Measurements from ENCODE around the gene SOX30. TPM values are rescaled to one million over a fixed set of nuclear protein-coding genes. Genes with fewer than 3 reads are reported as not detected.

SOX30 gene
- total RNA-seq, 1 experiment from 2014 or later, result 0.11 TPM

DNA sequence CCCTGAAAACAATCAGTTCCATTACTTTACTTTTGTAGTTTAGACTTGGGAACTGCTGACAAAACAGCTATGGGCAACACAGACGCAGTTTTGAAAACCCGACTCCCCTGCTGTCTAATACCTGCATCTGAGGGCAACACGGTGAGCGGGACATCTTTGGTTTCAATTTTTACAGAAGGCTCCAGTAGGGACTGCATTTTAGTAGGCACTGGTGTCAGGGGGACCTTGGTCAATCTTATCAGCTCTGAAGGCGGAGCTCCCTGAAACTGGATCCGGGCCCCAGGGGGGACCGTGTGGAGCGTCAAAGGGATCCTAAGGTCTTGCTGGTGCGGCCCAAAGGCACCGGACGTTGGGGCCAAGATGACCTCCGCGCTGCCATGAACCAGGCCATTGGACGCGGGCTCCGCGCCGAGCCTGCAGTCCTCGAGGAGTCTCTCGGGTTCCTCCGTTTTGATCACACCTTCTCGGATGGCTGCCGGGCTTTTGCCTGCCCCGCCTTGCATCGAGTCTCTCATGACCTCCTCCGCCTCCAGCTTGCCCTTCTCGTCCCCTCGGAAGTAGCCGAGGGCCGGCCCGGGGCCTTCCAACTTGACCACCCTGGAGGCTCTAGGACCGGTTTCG is 1.1 kb downstream of the SOX30 start:
- Histone ChIP-seq H3K4me1 (replicated peaks; ENCODE audit: insufficient read depth) (no peaks in the 10 kb centered on the region), H3K9me2 (ENCODE audit: insufficient read depth) (no peaks in the 10 kb centered on the region), H3K79me2 (ENCODE audit: low read depth) (no peaks in the 10 kb centered on the region), H3K9me3 (ENCODE audit: insufficient read depth, low read depth) (peaks cover 25% of the 10 kb centered on the region; the same call in 1 of the 2 replicates), H4K20me1 (ENCODE audit: insufficient read depth) (no peaks in the 10 kb centered on the region), H3F3A (ENCODE audit: insufficient read depth, low read depth) (no peaks in the 10 kb centered on the region), H2AFZ (no peak overlapping the region), H3K4me2 (no peak overlapping the region), H3K27ac (no peak overlapping the region), H3K4me3 (no peak overlapping the region; the same call in 1 of the 2 replicates), H3K36me3 (ENCODE audit: low read depth) (no peaks in the 10 kb centered on the region), H3K27me3 (ENCODE audit: insufficient read depth, low read depth) (no peaks in the 10 kb centered on the region)
- POLR2A ChIA-PET (ENCODE audit: unreplicated experiment), result no interaction called here
- CTCF ChIA-PET, result no interaction called here
- DNase-seq, result no peak
- no TSS peak for BruUV-seq (replicated peaks)
- intact Hi-C loops (cut with micrococcal nuclease; ENCODE audit: unreplicated experiment), result loop anchor here (5.0 kb wide), 1 partner anchor 66 kb away; no protein-coding TSS in a partner anchor
- TF ChIP-seq, protein P1, sequence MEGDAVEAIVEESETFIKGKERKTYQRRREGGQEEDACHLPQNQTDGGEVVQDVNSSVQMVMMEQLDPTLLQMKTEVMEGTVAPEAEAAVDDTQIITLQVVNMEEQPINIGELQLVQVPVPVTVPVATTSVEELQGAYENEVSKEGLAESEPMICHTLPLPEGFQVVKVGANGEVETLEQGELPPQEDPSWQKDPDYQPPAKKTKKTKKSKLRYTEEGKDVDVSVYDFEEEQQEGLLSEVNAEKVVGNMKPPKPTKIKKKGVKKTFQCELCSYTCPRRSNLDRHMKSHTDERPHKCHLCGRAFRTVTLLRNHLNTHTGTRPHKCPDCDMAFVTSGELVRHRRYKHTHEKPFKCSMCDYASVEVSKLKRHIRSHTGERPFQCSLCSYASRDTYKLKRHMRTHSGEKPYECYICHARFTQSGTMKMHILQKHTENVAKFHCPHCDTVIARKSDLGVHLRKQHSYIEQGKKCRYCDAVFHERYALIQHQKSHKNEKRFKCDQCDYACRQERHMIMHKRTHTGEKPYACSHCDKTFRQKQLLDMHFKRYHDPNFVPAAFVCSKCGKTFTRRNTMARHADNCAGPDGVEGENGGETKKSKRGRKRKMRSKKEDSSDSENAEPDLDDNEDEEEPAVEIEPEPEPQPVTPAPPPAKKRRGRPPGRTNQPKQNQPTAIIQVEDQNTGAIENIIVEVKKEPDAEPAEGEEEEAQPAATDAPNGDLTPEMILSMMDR (conservative IDR thresholded peaks at IDR 0.05), result no peak
- TF ChIP-seq EZH2 (IDR thresholded peaks at IDR 0.05; ENCODE audit: low read depth), result no peak

DNA sequence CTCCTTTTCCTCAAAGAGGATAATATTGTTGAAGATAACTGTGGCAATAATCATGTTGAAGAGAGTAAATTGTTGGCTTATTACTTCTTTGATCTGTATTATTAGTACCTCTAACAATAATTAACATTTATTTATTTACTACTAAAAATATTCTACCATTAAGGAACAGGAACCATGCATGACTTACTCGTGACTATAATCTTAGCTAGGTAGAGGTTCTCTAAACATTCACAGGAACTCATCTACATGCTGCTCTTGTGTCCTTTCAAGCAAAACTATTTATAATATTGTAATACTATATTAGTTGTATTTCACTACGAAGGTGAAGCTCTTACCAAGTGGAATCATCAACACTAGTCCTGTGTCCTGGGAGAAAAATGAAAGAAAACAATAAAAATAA is 3.1 kb downstream of the SOX30 start:
- no peak for DNase-seq
- H3K9me3 ChIP-seq (ENCODE audit: insufficient read depth, low read depth), result 0 out of 2 replicates have a peak, but pooled peaks cover 11% of the 10 kb centered on the region
- no TSS peak for BruUV-seq (replicated peaks)

DNA sequence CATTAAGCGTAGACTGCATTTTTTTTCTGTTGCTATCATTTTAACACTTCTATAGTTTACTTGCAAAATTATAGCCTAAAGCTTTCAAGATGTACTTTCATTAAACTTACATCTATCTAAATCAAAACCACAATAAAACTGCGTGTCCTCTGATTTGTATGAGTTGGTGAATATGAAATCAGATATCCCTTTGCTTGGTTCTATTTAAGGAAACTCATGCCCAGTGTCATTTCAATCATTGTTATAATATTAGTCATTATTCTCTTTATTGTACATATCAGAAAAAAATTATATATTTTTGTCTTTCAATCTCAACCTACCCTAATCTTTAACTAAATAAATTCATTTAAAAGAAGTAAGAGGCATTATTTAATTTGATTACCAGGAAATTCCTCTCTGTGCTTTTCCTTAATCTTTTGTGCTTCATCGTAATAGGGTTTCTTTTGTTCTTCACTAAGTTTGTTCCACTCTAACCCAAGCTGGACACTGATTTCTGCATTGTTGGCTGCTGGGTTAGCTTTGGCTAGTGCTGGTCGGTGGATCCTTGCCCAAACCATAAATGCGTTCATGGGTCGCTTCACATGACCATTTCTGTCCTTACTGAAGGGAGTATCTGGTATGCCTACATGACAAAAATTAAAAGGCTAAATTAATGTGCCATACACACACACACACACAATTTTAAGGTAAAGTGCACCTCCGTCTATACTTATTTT is 3.8 kb downstream of the SOX30 start:
- DNase-seq, result no peak
- Histone ChIP-seq H3K9me3 (ENCODE audit: insufficient read depth, low read depth) (0 out of 2 replicates have a peak, but pooled peaks cover 5% of the 10 kb centered on the region), H3K9me2 (ENCODE audit: insufficient read depth) (no peaks in the 10 kb centered on the region)

More for the DNA sequence above, 3.1 kb downstream of the SOX30 start:
- Histone ChIP-seq H3K4me2 (no peak overlapping the region), H3K4me1 (replicated peaks; ENCODE audit: insufficient read depth) (no peaks in the 10 kb centered on the region), H3K9me2 (ENCODE audit: insufficient read depth) (no peaks in the 10 kb centered on the region), H3K79me2 (ENCODE audit: low read depth) (no peaks in the 10 kb centered on the region), H2AFZ (no peak overlapping the region), H3K27ac (no peak overlapping the region), H3K27me3 (ENCODE audit: insufficient read depth, low read depth) (no peaks in the 10 kb centered on the region), H3K4me3 (no peak overlapping the region), H3F3A (ENCODE audit: insufficient read depth, low read depth) (no peaks in the 10 kb centered on the region), H4K20me1 (ENCODE audit: insufficient read depth) (no peaks in the 10 kb centered on the region), H3K36me3 (ENCODE audit: low read depth) (no peaks in the 10 kb centered on the region)
- ChIA-PET POLR2A (ENCODE audit: unreplicated experiment) (no interaction called here), CTCF (no interaction called here)
- intact Hi-C loops (cut with micrococcal nuclease; ENCODE audit: unreplicated experiment), result no loop called here
- TF ChIP-seq, protein P1 (conservative IDR thresholded peaks at IDR 0.05), result no peak
- TF ChIP-seq EZH2 (IDR thresholded peaks at IDR 0.05; ENCODE audit: low read depth), result no peak

More for the DNA sequence above, 3.8 kb downstream of the SOX30 start:
- POLR2A ChIA-PET (ENCODE audit: unreplicated experiment), result no interaction called here
- TF ChIP-seq EZH2 (IDR thresholded peaks at IDR 0.05; ENCODE audit: low read depth), result no peak
- TF ChIP-seq, protein P1 (conservative IDR thresholded peaks at IDR 0.05), result no peak
- no TSS peak for BruUV-seq (replicated peaks)
- Histone ChIP-seq H3K79me2 (ENCODE audit: low read depth) (no peaks in the 10 kb centered on the region), H3F3A (ENCODE audit: insufficient read depth, low read depth) (no peaks in the 10 kb centered on the region), H3K27me3 (ENCODE audit: insufficient read depth, low read depth) (no peaks in the 10 kb centered on the region), H3K36me3 (ENCODE audit: low read depth) (no peaks in the 10 kb centered on the region), H3K4me2 (no peak overlapping the region), H3K4me1 (replicated peaks; ENCODE audit: insufficient read depth) (no peaks in the 10 kb centered on the region), H3K4me3 (no peak overlapping the region), H3K27ac (no peak overlapping the region), H4K20me1 (ENCODE audit: insufficient read depth) (no peaks in the 10 kb centered on the region), H2AFZ (no peak overlapping the region)
- intact Hi-C loops (cut with micrococcal nuclease; ENCODE audit: unreplicated experiment), result no loop called here
- CTCF ChIA-PET, result no interaction called here

Measured in PC-9 (cell line).